GM12878 (cell line): Measurements from ENCODE around the gene DDX27.

ENCODE experiments used
- ATF7 ChIP-seq: fragments of 450-650 bp; IDR thresholded peaks from 2 replicates; pipeline ENCODE4 v1.6.1; 2016; ENCODE audit warnings: low read depth, mild to moderate bottlenecking
- FOXM1 ChIP-seq: IDR thresholded peaks from 2 replicates; pipeline ENCODE4 v1.6.1; 2012; ENCODE audit warnings: low read depth, mild to moderate bottlenecking, inconsistent platforms, low read length, moderate library complexity
- LARP7 ChIP-seq: fragments of 450-650 bp; IDR thresholded peaks from 2 replicates; pipeline ENCODE4 v1.6.1; 2017; ENCODE audit warnings: mild to moderate bottlenecking
- MXI1 ChIP-seq: fragments of 150-350 bp; IDR thresholded peaks from 2 replicates; pipeline ENCODE4 v1.6.1; 2011; ENCODE audit warnings: low read depth, mild to moderate bottlenecking, inconsistent platforms, low read length, improper control_type of control experiment
- RAD21 ChIP-seq: IDR thresholded peaks from 2 replicates; pipeline ENCODE4 v1.6.1; 2011; ENCODE audit warnings: mild to moderate bottlenecking, low read depth, low read length, moderate library complexity; ENCODE audit not compliant: insufficient read depth

- TF ChIP-seq MXI1 = no peak; the same call in none of the 2 replicates
- no peak; the same call in 1 of the 2 replicates for TF ChIP-seq ATF7
- TF ChIP-seq LARP7 = no peak
- no peak for TF ChIP-seq RAD21
- TF ChIP-seq FOXM1 = 0 out of 2 replicates have a peak, but pooled peaks have one; percentile 28
Measured at GRCh38 chr20:49278818-49279676, 59.8 kb downstream of the DDX27 start.
